HepG2 (cell line): ENCODE results near the gene EIF6. TPM values are rescaled to one million over a fixed set of nuclear protein-coding genes. Genes with fewer than 3 reads are reported as not detected.

ENCODE experiments used
- ATF7-NPFF ChIP-seq: sonication (generic); formaldehyde crosslinking; IDR thresholded peaks from 2 replicates; pipeline ENCODE4 v1.8.1; 2023; ENCODE audit warnings: mild to moderate bottlenecking, low read depth, missing genetic modification reagents, moderate library complexity
- FLYWCH1 ChIP-seq: sonication (generic); formaldehyde crosslinking; IDR thresholded peaks from 2 replicates; pipeline ENCODE4 v1.8.1; 2023; ENCODE audit warnings: mild to moderate bottlenecking, missing genetic modification reagents
- FOXM1 ChIP-seq: sonication (generic); formaldehyde crosslinking; IDR thresholded peaks from 2 replicates; pipeline ENCODE4 v1.5.0; 2020; ENCODE audit warnings: missing genetic modification reagents
- HCFC1 ChIP-seq: fragments of 150-350 bp; IDR thresholded peaks from 2 replicates; pipeline ENCODE4 v1.6.1; 2014; ENCODE audit warnings: low read depth, low read length
- JUNB ChIP-seq: sonication (generic); formaldehyde crosslinking; IDR thresholded peaks from 2 replicates; pipeline ENCODE4 v1.8.0; 2022; ENCODE audit warnings: missing genetic modification reagents, mild to moderate bottlenecking, borderline replicate concordance
- MATR3 ChIP-seq: sonication (generic); formaldehyde crosslinking; IDR thresholded peaks from 2 replicates; pipeline ENCODE4 v1.4.0; 2020; ENCODE audit warnings: missing genetic modification reagents
- NFYB ChIP-seq: sonication (generic); formaldehyde crosslinking; IDR thresholded peaks from 2 replicates; pipeline ENCODE4 v1.4.0; 2020; ENCODE audit warnings: missing genetic modification reagents
- PRMT3 ChIP-seq: sonication (generic); formaldehyde crosslinking; IDR thresholded peaks from 2 replicates; pipeline ENCODE4 v1.8.1; 2022; ENCODE audit warnings: low read depth, mild to moderate bottlenecking, moderate library complexity, missing genetic modification reagents, borderline replicate concordance
- REXO4 ChIP-seq: sonication (generic); formaldehyde crosslinking; IDR thresholded peaks from 2 replicates; pipeline ENCODE4 v1.8.0; 2022; ENCODE audit warnings: missing genetic modification reagents, mild to moderate bottlenecking, borderline replicate concordance
- SOX13 ChIP-seq, 3 experiments: fragments of 450-650 bp in 1 of 3; sonication (generic) in 1 of 3; formaldehyde crosslinking in 1 of 3; IDR thresholded peaks in 2 of 3; conservative IDR thresholded peaks in 1 of 3; 2 replicates each; pipeline versions ENCODE4 v1.5.0 to v1.6.1; 2016 to 2020; ENCODE audit warnings: antibody characterized with exemption in 1 of 3, mild to moderate bottlenecking in 1 of 3, missing compliant biosample characterization in 1 of 3, missing genetic modification reagents in 1 of 3, moderate library complexity in 1 of 3
- SP5 ChIP-seq: IDR thresholded peaks from 2 replicates; pipeline ENCODE4 v1.6.1; 2016; ENCODE audit warnings: low read depth, borderline replicate concordance
- ZBTB26 ChIP-seq: IDR thresholded peaks from 2 replicates; pipeline ENCODE4 v1.6.1; 2016; ENCODE audit warnings: missing compliant biosample characterization, missing genetic modification reagents, borderline replicate concordance
- ZNF205 ChIP-seq: IDR thresholded peaks from 2 replicates; pipeline ENCODE4 v1.6.1; 2018; ENCODE audit warnings: missing biosample characterization, missing genetic modification reagents
- ZNF235 ChIP-seq: sonication (generic); formaldehyde crosslinking; IDR thresholded peaks from 2 replicates; pipeline ENCODE4 v1.8.1; 2023; ENCODE audit warnings: mild to moderate bottlenecking, missing genetic modification reagents, borderline replicate concordance
- ZNF468 ChIP-seq: sonication (generic); formaldehyde crosslinking; IDR thresholded peaks from 2 replicates; pipeline ENCODE4 v1.8.0; 2022; ENCODE audit warnings: mild to moderate bottlenecking, moderate library complexity, missing genetic modification reagents
- ZNF496 ChIP-seq: sonication (generic); formaldehyde crosslinking; IDR thresholded peaks from 2 replicates; pipeline ENCODE4 v1.8.1; 2023; ENCODE audit warnings: mild to moderate bottlenecking, moderate library complexity, missing genetic modification reagents; ENCODE audit not compliant: insufficient replicate concordance
- ZNF740 ChIP-seq: sonication (generic); formaldehyde crosslinking; IDR thresholded peaks from 2 replicates; pipeline ENCODE4 v1.4.0; 2020; ENCODE audit warnings: missing genetic modification reagents
- ZNF850 ChIP-seq: sonication (generic); formaldehyde crosslinking; conservative IDR thresholded peaks from 2 replicates; pipeline ENCODE4 v1.9.0; 2021; ENCODE audit warnings: mild to moderate bottlenecking, missing genetic modification reagents
- ZNF891 ChIP-seq: sonication (generic); formaldehyde crosslinking; IDR thresholded peaks from 2 replicates; pipeline ENCODE4 v1.5.0; 2020; ENCODE audit warnings: mild to moderate bottlenecking, missing genetic modification reagents
- polyA plus RNA-seq, 8 experiments: library from polyadenylated mRNA; depleted of rRNA in 3 of 8; stranded (reverse) in 7 of 8; unstranded in 1 of 8; fragments of >200 nt; fragmentation: Illumina TruSeq in 4 of 8; extraction: Trizol in 4 of 8; gene quantifications; 2 replicates each; pipeline versions ENCODE4 v1.2.1 to v1.2.3, GENCODE V29; 2011 to 2016; ENCODE audit warnings: low read depth in 4 of 8, missing spikeins in 1 of 8, mixed read lengths in 1 of 8; ENCODE audit not compliant: insufficient read depth in 1 of 8
- total RNA-seq, 5 experiments: library from RNA; depleted of rRNA; stranded (reverse); fragments of >200 nt; fragmentation: Illumina TruSeq; extraction: Trizol; gene quantifications; 2 replicates each; pipeline ENCODE4 v1.2.3, GENCODE V29; 2016; ENCODE audit warnings: low read depth in 1 of 5
- TF ChIP-seq, protein P1 (sequence below): IDR thresholded peaks from 2 replicates; pipeline ENCODE4 v1.6.1; 2016; ENCODE audit warnings: missing biosample characterization, missing genetic modification reagents, low read depth
- TF ChIP-seq, protein P2 (sequence below), 2 experiments: fragments of 450-650 bp in 1 of 2; sonication (generic) in 1 of 2; formaldehyde crosslinking; IDR thresholded peaks; 2 replicates each; pipeline versions ENCODE4 v1.5.0 to v1.8.0; 2020 to 2022; ENCODE audit warnings: mild to moderate bottlenecking in 1 of 2, missing genetic modification reagents in 1 of 2
- TF ChIP-seq, protein P3 (sequence below): sonication (generic); formaldehyde crosslinking; IDR thresholded peaks from 2 replicates; pipeline ENCODE4 v1.5.0; 2020; ENCODE audit warnings: missing genetic modification reagents, mild to moderate bottlenecking, borderline replicate concordance
- TF ChIP-seq, protein P4 (sequence below): IDR thresholded peaks from 2 replicates; pipeline ENCODE4 v1.6.1; 2016; ENCODE audit warnings: low read depth

EIF6 gene
- total and polyA plus RNA-seq, 2 of the 13 experiments (the other 11 are each of a cell fraction or from before 2014, with no cell fraction given): 462 to 466 TPM

DNA sequence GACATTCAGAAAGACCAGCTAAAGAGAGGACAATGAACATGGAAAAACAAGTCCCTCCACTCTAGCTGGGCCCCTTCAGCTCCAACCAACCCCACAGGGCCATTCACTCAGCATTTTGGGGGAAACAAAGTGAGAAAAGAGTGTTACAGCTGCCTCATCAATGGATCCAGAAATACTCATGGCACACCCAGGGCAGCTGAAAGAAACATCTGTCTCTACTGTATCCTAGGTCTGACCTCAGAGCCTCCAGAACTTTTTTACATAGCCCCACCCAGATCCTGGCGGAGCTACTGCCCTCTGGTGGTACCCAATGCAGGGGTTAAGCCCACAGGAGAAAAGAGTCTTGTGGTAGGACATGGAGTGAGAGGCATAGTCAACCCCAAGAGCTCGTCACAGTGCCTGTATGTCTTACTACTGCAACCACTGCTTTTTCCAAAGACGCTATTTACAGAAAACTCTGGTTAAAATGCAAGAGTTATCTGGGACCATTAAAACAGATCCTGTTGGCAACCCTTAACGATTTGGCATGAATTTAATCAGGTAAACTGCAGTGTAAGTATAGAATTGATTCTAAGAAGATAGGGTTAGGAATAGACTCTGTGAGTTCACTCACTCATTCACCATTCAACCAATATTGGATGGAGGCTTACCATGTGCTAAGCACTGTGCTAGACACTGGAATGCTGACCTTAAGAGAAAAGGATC is 45.0 kb upstream of the EIF6 start (continued):
- TF ChIP-seq, protein P1, sequence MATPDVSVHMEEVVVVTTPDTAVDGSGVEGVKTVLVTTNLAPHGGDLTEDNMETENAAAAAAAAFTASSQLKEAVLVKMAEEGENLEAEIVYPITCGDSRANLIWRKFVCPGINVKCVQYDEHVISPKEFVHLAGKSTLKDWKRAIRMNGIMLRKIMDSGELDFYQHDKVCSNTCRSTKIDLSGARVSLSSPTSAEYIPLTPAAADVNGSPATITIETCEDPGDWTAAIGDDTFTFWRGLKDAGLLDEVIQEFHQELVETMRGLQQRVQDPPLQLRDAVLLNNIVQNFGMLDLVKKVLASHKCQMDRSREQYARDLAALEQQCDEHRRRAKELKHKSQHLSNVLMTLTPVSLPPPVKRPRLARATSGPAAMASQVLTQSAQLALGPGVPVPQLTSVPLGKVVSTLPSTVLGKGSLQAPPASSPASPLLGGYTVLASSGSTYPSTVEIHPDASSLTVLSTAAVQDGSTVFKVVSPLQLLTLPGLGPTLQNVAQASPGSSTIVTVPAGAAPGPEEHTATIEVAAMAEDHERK (CRISPR knock-in tag): no peak
- TF ChIP-seq FLYWCH1 (no peak), PRMT3 (CRISPR knock-in tag) (no peak), ZNF740 (CRISPR knock-in tag) (no peak), ZNF235 (CRISPR knock-in tag) (0 out of 2 replicates have a peak, but pooled peaks have one; percentile 3), ZNF891 (CRISPR knock-in tag) (no peak), ZNF468 (no peak), ZNF205 (0 out of 2 replicates have a peak, but pooled peaks have one; percentile 20), NFYB (CRISPR knock-in tag) (0 out of 2 replicates have a peak, but pooled peaks have one; percentile 25), ZBTB26 (no peak), ZNF496 (CRISPR knock-in tag) (no peak), ZNF850 (CRISPR knock-in tag) (no peak), ATF7-NPFF (no peak), JUNB (CRISPR knock-in tag) (no peak), MATR3 (no peak), FOXM1 (CRISPR knock-in tag) (no peak), REXO4 (CRISPR knock-in tag) (no peak), HCFC1 (no peak), SOX13 (IDR thresholded peaks at IDR 0.05) (no peak), SOX13 (CRISPR knock-in tag; conservative IDR thresholded peaks at IDR 0.05 in 1 of 2, IDR thresholded peaks at IDR 0.05 in 1 of 2) (peak in 1 of 2 experiments; percentile 30; a peak in 2 of 4 replicates), SP5 (CRISPR knock-in tag) (peak; percentile 22; the same call in 1 of the 2 replicates)
- TF ChIP-seq, protein P2, sequence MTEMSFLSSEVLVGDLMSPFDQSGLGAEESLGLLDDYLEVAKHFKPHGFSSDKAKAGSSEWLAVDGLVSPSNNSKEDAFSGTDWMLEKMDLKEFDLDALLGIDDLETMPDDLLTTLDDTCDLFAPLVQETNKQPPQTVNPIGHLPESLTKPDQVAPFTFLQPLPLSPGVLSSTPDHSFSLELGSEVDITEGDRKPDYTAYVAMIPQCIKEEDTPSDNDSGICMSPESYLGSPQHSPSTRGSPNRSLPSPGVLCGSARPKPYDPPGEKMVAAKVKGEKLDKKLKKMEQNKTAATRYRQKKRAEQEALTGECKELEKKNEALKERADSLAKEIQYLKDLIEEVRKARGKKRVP (CRISPR knock-in tag; IDR thresholded peaks at IDR 0.05): no peak
- TF ChIP-seq, protein P3, sequence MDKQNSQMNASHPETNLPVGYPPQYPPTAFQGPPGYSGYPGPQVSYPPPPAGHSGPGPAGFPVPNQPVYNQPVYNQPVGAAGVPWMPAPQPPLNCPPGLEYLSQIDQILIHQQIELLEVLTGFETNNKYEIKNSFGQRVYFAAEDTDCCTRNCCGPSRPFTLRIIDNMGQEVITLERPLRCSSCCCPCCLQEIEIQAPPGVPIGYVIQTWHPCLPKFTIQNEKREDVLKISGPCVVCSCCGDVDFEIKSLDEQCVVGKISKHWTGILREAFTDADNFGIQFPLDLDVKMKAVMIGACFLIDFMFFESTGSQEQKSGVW: no peak
- TF ChIP-seq, protein P4, sequence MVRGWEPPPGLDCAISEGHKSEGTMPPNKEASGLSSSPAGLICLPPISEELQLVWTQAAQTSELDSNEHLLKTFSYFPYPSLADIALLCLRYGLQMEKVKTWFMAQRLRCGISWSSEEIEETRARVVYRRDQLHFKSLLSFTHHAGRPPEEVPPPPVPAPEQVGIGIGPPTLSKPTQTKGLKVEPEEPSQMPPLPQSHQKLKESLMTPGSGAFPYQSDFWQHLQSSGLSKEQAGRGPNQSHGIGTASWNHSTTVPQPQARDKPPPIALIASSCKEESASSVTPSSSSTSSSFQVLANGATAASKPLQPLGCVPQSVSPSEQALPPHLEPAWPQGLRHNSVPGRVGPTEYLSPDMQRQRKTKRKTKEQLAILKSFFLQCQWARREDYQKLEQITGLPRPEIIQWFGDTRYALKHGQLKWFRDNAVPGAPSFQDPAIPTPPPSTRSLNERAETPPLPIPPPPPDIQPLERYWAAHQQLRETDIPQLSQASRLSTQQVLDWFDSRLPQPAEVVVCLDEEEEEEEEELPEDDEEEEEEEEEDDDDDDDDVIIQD (CRISPR knock-in tag): peak; percentile 57; the same call in 1 of the 2 replicates
